Placental epithelial cell (primary cell): Measurements from ENCODE around the gene OLFM1. TPM values are rescaled to one million over a fixed set of nuclear protein-coding genes. Genes with fewer than 3 reads are reported as not detected.

ENCODE experiments used
- total RNA-seq: library from RNA; depleted of rRNA; stranded (reverse); fragments of >200 nt; gene quantifications from 2 replicates; pipeline ENCODE4 v1.2.3, GENCODE V29; 2012

The OLFM1 gene
- total RNA-seq = 0.39 and 1.2 TPM in 2 replicates

GRCh38 chr9:135087489-135087792 lies at the start of gene OLFM1:
OLFM1 (plus strand) TSS chr9:135087668; CDS start chr9:135087990, 322 bp downstream.

Other genes with a start within 250 kb of the OLFM1 start
- gene FCN2, start 206.9 kb upstream of the OLFM1 start, total RNA-seq = not detected in 2 replicates
- gene FCN1, start 169.8 kb upstream of the OLFM1 start, total RNA-seq = not detected in 2 replicates